ENCODE results near the gene CDKN2C. TPM values are rescaled to one million over a fixed set of nuclear protein-coding genes. Genes with fewer than 3 reads are reported as not detected.

CDKN2C gene
- total RNA-seq, 1 experiment from 2014 or later: 49.2 TPM

GRCh38 chr1:50971748-50972305, 1.8 kb downstream of the CDKN2C start:
- CTCF ChIA-PET: no interaction called here
- POLR2A ChIA-PET (ENCODE audit: unreplicated experiment): no interaction called here
- no TSS peak for BruUV-seq (replicated peaks)
- intact Hi-C loops (cut with micrococcal nuclease): no loop called here
- no peaks in the 10 kb centered on the region for H3K9me3 ChIP-seq (ENCODE audit: low read length)
- TF ChIP-seq CTCF (conservative IDR thresholded peaks at IDR 0.05; ENCODE audit: low read depth, low read length): no peak
- TF ChIP-seq EZH2phosphoT487 (IDR thresholded peaks at IDR 0.05; ENCODE audit: borderline replicate concordance, low read length): no peak
- no peaks in the 10 kb centered on the region for H3K27me3 ChIP-seq (ENCODE audit: low read length)
- H3K4me2 ChIP-seq (ENCODE audit: low read length): peak overlapping the region; percentile 95
- H3K4me3 ChIP-seq (ENCODE audit: low read length): peak overlapping the region; percentile 93
- DNase-seq (peak; percentile 23), ATAC-seq (no peak)
- no peaks in the 10 kb centered on the region for H3K9me2 ChIP-seq (replicated peaks; ENCODE audit: low read length)
- H3K36me3 ChIP-seq (ENCODE audit: low read depth, low read length): no peaks in the 10 kb centered on the region
- no peaks in the 10 kb centered on the region for H3F3A ChIP-seq (ENCODE audit: low read length, unreplicated experiment)
- H3K27ac ChIP-seq (ENCODE audit: low read length): 0 out of 2 replicates have a peak overlapping the region, but pooled peaks have one; percentile 6
- H4K20me1 ChIP-seq (ENCODE audit: low read length): no peaks in the 10 kb centered on the region; the same call in 1 of the 2 replicates
- peaks cover 89% of the 10 kb centered on the region for H3K79me2 ChIP-seq (ENCODE audit: low read length)
- H2AFZ ChIP-seq (ENCODE audit: low read length): no peak overlapping the region
- peaks cover 31% of the 10 kb centered on the region for H3K4me1 ChIP-seq (ENCODE audit: insufficient read depth, low read length)
- H3K9ac ChIP-seq (ENCODE audit: low read length): peak overlapping the region; percentile 93

DNA sequence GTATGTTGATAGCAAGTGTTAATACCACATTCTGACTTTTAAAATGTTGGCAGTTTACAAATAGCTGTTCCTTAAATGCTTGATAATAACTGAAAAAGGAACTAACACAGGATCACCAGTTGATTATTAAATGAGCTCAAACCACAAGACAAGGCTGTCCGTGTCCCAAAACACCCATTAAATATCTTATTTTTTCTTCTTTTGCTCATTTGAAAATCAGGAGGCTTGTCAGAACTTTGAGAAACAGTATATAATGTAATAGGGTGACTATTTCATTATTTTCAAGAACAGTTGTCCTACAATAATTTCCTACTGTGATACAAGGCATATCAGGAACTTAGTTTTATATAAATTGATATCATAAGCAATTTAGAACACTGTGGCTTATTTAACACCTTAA, 2.7 kb downstream of the CDKN2C start:
- Histone ChIP-seq H3K4me3 (ENCODE audit: low read length) (peak overlapping the region; percentile 93), H2AFZ (ENCODE audit: low read length) (no peak overlapping the region), H4K20me1 (ENCODE audit: low read length) (no peaks in the 10 kb centered on the region; the same call in 1 of the 2 replicates), H3K9me3 (ENCODE audit: low read length) (no peaks in the 10 kb centered on the region), H3K9ac (ENCODE audit: low read length) (peak overlapping the region; percentile 93), H3K9me2 (replicated peaks; ENCODE audit: low read length) (no peaks in the 10 kb centered on the region), H3K79me2 (ENCODE audit: low read length) (peaks cover 84% of the 10 kb centered on the region), H3K36me3 (ENCODE audit: low read depth, low read length) (no peaks in the 10 kb centered on the region), H3K4me1 (ENCODE audit: insufficient read depth, low read length) (peaks cover 26% of the 10 kb centered on the region), H3K4me2 (ENCODE audit: low read length) (peak overlapping the region; percentile 95), H3F3A (ENCODE audit: low read length, unreplicated experiment) (no peaks in the 10 kb centered on the region), H3K27me3 (ENCODE audit: low read length) (no peaks in the 10 kb centered on the region), H3K27ac (ENCODE audit: low read length) (peak overlapping the region; percentile 37)
- intact Hi-C loops (cut with micrococcal nuclease): no loop called here
- ATAC-seq (no peak), DNase-seq (no peak)
- TF ChIP-seq EZH2 (IDR thresholded peaks at IDR 0.05; ENCODE audit: low read length, unreplicated experiment) (no peak), CTCF (conservative IDR thresholded peaks at IDR 0.05; ENCODE audit: low read depth, low read length) (no peak), EZH2phosphoT487 (IDR thresholded peaks at IDR 0.05; ENCODE audit: borderline replicate concordance, low read length) (no peak)
- ChIA-PET CTCF (no interaction called here), POLR2A (ENCODE audit: unreplicated experiment) (interaction anchor here (0.6 kb wide), 1 partner anchor 1396 kb away, joined by 6 read pairs; no protein-coding TSS in a partner anchor)
- no TSS peak for BruUV-seq (replicated peaks)

- Histone ChIP-seq H3K9me3 (ENCODE audit: low read length) (no peaks in the 10 kb centered on the region), H3K9ac (ENCODE audit: low read length) (peak overlapping the region; percentile 93), H3K79me2 (ENCODE audit: low read length) (peaks cover 84% of the 10 kb centered on the region), H3K36me3 (ENCODE audit: low read depth, low read length) (no peaks in the 10 kb centered on the region), H3K4me2 (ENCODE audit: low read length) (peak overlapping the region; percentile 95), H3K4me1 (ENCODE audit: insufficient read depth, low read length) (peaks cover 26% of the 10 kb centered on the region), H3K4me3 (ENCODE audit: low read length) (peak overlapping the region; percentile 93), H3K27me3 (ENCODE audit: low read length) (no peaks in the 10 kb centered on the region), H4K20me1 (ENCODE audit: low read length) (no peaks in the 10 kb centered on the region; the same call in 1 of the 2 replicates), H3F3A (ENCODE audit: low read length, unreplicated experiment) (no peaks in the 10 kb centered on the region), H2AFZ (ENCODE audit: low read length) (peak overlapping the region; percentile 63; the same call in 1 of the 2 replicates), H3K27ac (ENCODE audit: low read length) (peak overlapping the region; percentile 37), H3K9me2 (replicated peaks; ENCODE audit: low read length) (no peaks in the 10 kb centered on the region)
- TF ChIP-seq CTCF (conservative IDR thresholded peaks at IDR 0.05; ENCODE audit: low read depth, low read length) (no peak), EZH2phosphoT487 (IDR thresholded peaks at IDR 0.05; ENCODE audit: borderline replicate concordance, low read length) (no peak), EZH2 (IDR thresholded peaks at IDR 0.05; ENCODE audit: low read length, unreplicated experiment) (no peak)
- DNase-seq (no peak), ATAC-seq (no peak)
- POLR2A ChIA-PET (ENCODE audit: unreplicated experiment): no interaction called here
- intact Hi-C loops (cut with micrococcal nuclease): no loop called here
- no TSS peak for BruUV-seq (replicated peaks)
- CTCF ChIA-PET: no interaction called here
These were observed 3.2 kb downstream of the CDKN2C start for GRCh38 chr1:50973255-50973654.
